ENCODE results near the gene PTPRG. TPM values are rescaled to one million over a fixed set of nuclear protein-coding genes. Genes with fewer than 3 reads are reported as not detected.

PTPRG gene
- total RNA-seq, 4 donors from 2014 or later = 21.1 to 54.2 (median 30.6) TPM

GRCh38 chr3:61687206-61687605 is 125.8 kb downstream of the PTPRG start:
- no peaks in the 10 kb centered on the region for H3K36me3 ChIP-seq
- H3K4me1 ChIP-seq = peaks cover 51 to 53% of the 10 kb centered on the region in 2 donors
- DNase-seq (no peak), ATAC-seq (no peak)
- no peaks in the 10 kb centered on the region for H3K27me3 ChIP-seq
- in situ Hi-C loops (cut with MboI; ENCODE audit: low sequenced_read_pairs in 4 of 4) (loop anchor here in 2 of 4 donors (25.0 kb wide), 1 partner anchor 500 kb away; no protein-coding TSS in a partner anchor), intact Hi-C loops (cut with DNase I; ENCODE audit: low total_unique reads) (loop anchor here (5.0 to 10.0 kb wide), 2 partner anchors 125 to 158 kb away; partner anchors contain the start of gene PTPRG)
- TF ChIP-seq CTCF (IDR thresholded peaks at IDR 0.05 in 4 of 5, conservative IDR thresholded peaks at IDR 0.05 in 1 of 5) (no peak), POLR2A (IDR thresholded peaks at IDR 0.05) (no peak)
- no peak overlapping the region for H3K4me3 ChIP-seq
- no peak overlapping the region for H3K27ac ChIP-seq
- no peaks in the 10 kb centered on the region for H3K9me3 ChIP-seq

GRCh38 chr3:61687663-61688306 is 126.4 kb downstream of the PTPRG start:
- DNase-seq = no peak
- no peaks in the 10 kb centered on the region for H3K36me3 ChIP-seq
- intact Hi-C loops (cut with DNase I; ENCODE audit: low total_unique reads) = loop anchor here (5.0 to 10.0 kb wide), 2 partner anchors 125 to 157 kb away; partner anchors contain the start of gene PTPRG

GRCh38 chr3:61688307-61688984 is 127.1 kb downstream of the PTPRG start:
- Histone ChIP-seq H3K4me3 (no peak overlapping the region), H3K27me3 (no peaks in the 10 kb centered on the region), H3K27ac (peak overlapping the region in 2 of 4 donors; percentile 10 to 33), H3K4me1 (peaks cover 40 to 44% of the 10 kb centered on the region in 2 donors), H3K9me3 (no peaks in the 10 kb centered on the region), H3K36me3 (no peaks in the 10 kb centered on the region)
- TF ChIP-seq CTCF (IDR thresholded peaks at IDR 0.05 in 4 of 5, conservative IDR thresholded peaks at IDR 0.05 in 1 of 5) = no peak
- no peak for TF ChIP-seq POLR2A (IDR thresholded peaks at IDR 0.05)
- intact Hi-C loops (cut with DNase I; ENCODE audit: low total_unique reads) (loop anchor here (5.0 to 10.0 kb wide), 2 partner anchors 126 to 156 kb away; partner anchors contain the start of gene PTPRG), in situ Hi-C loops (cut with MboI; ENCODE audit: low sequenced_read_pairs in 4 of 4) (loop anchor here in 2 of 4 donors (25.0 kb wide), 1 partner anchor 499 kb away; no protein-coding TSS in a partner anchor)
- ATAC-seq = no peak
- DNase-seq = no peak

More at GRCh38 chr3:61687663-61688306, 126.4 kb downstream of the PTPRG start:
- TF ChIP-seq POLR2A (IDR thresholded peaks at IDR 0.05) (no peak), CTCF (IDR thresholded peaks at IDR 0.05 in 4 of 5, conservative IDR thresholded peaks at IDR 0.05 in 1 of 5) (no peak)
- H3K4me1 ChIP-seq = peaks cover 47 to 49% of the 10 kb centered on the region in 2 donors
- ATAC-seq = peak in 1 of 2 donors; percentile 15
- no peaks in the 10 kb centered on the region for H3K9me3 ChIP-seq
- in situ Hi-C loops (cut with MboI; ENCODE audit: low sequenced_read_pairs in 4 of 4) = loop anchor here in 2 of 4 donors (25.0 kb wide), 1 partner anchor 500 kb away; no protein-coding TSS in a partner anchor
- H3K27me3 ChIP-seq = no peaks in the 10 kb centered on the region
- peak overlapping the region in 2 of 4 donors; percentile 10 to 33 for H3K27ac ChIP-seq
- no peak overlapping the region for H3K4me3 ChIP-seq

GRCh38 chr3:61690016-61690415 is 128.6 kb downstream of the PTPRG start:
- no peak for TF ChIP-seq POLR2A (IDR thresholded peaks at IDR 0.05)
- TF ChIP-seq CTCF (IDR thresholded peaks at IDR 0.05 in 4 of 5, conservative IDR thresholded peaks at IDR 0.05 in 1 of 5) = no peak
- Histone ChIP-seq H3K4me3 (no peak overlapping the region), H3K27ac (no peak overlapping the region), H3K27me3 (no peaks in the 10 kb centered on the region), H3K4me1 (peaks cover 26 to 30% of the 10 kb centered on the region in 2 donors), H3K36me3 (no peaks in the 10 kb centered on the region), H3K9me3 (no peaks in the 10 kb centered on the region)
- in situ Hi-C loops (cut with MboI; ENCODE audit: low sequenced_read_pairs in 4 of 4) (loop anchor here in 2 of 4 donors (25.0 kb wide), 1 partner anchor 497 kb away; no protein-coding TSS in a partner anchor), intact Hi-C loops (cut with DNase I; ENCODE audit: low total_unique reads) (loop anchor here (1.0 kb wide), 1 partner anchor 24 kb away; no protein-coding TSS in a partner anchor)
- ATAC-seq = no peak
- no peak for DNase-seq
